DMS 273 treated with DMSO at 0.1 percent for 48 hours (cell line): ENCODE results near the gene NRXN3.

ENCODE experiments used
- DNase-seq: peaks from one replicate; lab custom pipeline; 2025; lab: John Stamatoyannopoulos, UW

NRXN3 gene

DNA sequence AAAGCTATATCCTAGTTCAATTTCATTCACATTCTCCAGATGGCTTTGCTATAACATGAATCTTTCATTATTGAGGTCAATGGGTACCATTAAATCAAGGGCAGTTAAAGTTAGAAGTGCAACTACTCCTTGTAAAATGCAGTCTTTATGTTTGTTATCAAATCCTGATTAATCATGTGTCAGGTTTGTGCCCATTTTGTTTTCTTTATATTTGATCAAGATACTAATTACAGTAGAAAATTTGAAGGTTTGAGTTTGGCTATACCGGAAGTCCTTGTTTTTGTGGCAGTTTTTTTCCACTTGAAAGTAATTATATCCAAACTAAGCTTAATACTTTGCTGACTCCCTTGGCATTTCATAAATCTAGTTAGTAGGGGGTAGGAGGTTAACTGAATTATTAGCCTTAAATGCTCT, 1528.1 kb downstream of the NRXN3 start:
- no peak for DNase-seq

DNA sequence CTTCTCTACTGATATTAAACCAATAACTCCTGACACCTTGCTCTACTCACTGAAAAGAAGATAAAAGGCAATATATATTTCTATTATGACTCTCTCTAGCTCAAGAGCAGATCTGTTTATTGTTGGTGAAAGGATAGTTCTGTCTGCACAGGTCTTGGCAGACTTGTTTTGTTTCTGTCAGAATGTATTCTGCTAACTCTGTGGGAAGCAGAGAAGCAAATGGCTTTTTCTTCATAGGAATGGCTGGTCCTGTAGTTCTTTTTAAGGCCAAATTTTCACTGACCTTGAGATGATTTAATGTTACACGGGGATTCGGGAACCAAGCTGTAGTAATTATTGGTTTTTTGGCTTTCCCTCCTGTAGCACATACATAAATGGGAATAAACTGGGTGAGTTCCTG, 1529.0 kb downstream of the NRXN3 start:
- DNase-seq = no peak

DNA sequence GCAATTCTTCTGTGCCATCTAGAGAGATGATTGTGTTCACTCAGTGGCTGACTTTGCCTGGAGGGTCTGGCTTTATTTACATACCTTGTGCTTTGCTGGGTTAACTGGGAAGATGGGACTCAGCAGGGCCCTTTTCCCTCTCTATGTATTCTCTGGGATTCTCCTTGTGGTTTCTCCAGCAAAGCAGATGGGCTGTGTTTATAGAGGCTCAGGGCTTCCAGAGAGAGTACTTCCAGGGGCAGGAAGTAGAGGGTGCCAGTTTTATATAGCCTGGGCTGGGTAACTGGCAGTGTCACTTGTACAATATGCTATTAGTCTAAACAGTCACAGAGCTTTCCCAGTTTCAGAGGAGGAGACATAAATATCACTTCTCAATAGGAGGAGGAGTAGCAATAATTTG, 1531.2 kb downstream of the NRXN3 start:
- DNase-seq = no peak

GRCh38 chr14:79702197-79702596, 1532.0 kb downstream of the NRXN3 start:
- DNase-seq = no peak

GRCh38 chr14:79703209-79703608, 1533.0 kb downstream of the NRXN3 start:
- DNase-seq = no peak

DNA sequence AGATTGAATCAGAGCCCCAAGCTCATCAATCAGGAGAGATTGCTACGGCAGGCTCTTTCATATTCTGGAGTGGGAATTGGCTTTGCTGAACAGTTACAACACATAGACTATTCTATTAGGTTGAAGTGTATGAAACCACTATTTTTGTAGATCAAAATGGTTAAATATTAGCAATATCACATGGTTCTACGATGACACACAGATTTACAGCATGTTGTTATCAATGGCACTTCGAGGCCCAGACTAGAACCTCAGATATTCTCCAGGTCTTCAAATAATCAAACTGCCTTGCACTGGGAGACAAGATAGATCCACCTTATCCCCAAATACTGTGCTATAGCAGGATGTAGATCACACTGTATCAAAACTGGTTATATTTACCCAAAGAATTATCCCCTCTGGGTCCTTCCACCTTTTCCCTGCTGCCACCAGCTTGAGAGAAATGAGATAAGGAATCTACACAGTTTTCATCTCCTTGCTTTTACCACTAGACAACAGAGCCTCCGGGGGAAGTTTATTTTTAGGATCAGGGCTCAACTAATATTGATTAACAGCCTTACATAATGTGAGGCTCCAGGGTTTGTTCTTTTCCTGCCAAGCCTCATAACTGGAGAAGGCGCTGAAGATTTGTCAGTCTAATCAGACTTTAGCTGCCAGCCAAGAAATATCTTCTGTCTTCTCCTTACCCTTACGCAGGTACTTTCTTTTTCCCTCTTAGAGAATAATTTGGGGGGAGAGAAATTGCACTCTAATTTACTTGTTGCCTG, 1534.1 kb downstream of the NRXN3 start:
- no peak for DNase-seq

DNA sequence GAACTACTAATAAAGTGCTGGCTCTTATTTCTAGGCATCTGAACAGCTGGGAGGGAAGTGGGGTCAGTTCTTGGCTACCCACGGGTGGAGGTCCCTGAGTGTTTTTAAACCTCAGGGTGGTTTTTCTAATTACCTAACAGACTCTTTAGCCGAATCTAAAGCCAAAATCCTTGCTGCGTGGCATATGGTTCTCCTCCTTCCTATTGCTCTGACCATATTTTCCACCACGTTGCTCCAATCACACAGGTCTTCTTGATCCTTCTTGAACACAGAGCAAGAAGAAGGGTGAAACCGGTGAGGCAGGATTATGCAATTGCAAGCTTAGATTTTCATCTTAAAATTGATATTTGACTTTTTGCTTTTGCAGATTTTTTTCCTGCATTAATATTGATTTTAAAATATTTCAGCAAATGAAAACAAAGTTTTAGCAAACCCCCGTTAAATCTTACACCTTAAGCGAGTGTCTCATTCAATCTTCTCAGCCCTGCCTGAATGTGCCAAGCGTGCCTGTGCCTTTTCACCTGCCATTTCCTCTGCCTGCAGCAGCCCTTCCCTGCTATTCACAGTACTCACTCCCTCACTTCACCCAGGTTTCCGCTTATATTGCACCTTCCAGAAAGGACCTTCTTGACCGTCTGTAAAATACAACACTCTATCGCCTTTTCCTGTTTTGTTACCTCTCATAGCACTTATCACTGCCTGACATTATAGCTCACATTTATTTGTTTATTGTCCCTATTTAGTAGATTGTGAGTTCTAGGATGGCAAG, 1535.1 kb downstream of the NRXN3 start:
- DNase-seq = no peak

DNA sequence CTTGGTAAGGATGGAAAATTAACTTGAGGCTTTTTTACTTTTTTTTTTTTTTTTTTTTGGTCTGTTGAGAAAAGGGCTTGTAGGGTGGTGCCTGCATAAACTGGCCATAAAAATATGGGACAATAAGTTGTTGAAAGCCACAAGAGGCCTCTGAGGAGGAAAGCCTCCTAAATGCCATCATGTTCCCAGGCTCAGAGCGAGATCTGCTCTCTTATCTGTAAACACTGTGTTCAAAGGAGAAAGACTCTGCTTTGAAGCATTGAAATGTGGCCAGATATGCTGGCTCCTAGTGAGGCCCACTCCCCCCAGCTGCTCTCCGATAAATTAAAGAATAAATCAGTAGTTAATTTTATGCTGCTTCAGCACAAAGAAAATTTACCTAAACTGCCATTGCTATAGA, 1536.2 kb downstream of the NRXN3 start:
- no peak for DNase-seq

GRCh38 chr14:79708426-79709388, 1538.5 kb downstream of the NRXN3 start:
- DNase-seq = no peak

DNA sequence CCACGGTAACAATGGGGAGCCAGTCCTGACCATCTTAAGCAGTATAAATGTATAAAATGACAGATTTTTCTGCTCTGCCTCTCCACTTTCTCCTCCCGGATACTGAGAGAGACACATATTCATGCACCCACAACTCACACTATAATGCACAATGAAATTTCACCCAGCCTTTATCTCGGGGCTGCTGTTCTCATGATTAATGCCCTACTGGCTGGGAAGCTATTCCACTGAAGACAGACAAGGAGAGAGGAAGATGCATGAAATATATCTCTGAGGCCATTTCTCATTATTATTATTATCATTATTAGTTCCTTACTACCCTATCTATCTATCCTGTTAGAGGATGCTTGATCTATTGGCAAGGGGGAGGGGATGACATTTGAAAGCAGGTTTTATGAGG, 1539.4 kb downstream of the NRXN3 start:
- DNase-seq = no peak

DNA sequence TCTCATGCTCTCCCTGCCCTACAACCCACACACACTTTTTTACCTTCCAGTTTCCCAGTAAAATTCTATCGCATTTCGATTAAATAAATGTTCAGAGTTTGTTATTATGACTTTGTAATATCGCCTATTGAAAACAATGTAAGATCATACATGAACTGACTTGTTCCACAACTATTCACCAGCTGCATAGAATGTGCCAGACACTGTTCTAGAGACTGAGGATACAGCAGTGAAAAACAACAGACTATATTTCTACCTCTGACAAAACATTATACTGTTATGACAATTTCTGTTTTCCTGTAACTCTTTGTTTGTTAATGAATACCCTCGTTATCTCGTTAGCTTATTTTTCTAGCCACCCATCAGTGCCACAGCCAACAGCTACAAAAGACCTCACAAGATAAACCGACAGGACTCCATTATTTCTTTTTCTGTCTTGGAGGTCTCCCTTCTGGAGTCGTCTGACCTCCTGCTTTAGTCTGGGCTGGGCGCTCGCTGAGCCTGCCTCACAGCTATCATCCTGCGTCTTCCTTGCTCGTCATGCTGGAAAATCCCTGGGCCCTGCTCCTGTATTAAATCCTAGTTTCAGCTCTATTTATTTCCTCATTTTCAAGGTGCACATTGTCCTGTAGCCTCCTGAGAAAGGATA, 1542.3 kb downstream of the NRXN3 start:
- no peak for DNase-seq

- no peak for DNase-seq
These were observed 1551.4 kb downstream of the NRXN3 start for GRCh38 chr14:79721399-79722084.

DNA sequence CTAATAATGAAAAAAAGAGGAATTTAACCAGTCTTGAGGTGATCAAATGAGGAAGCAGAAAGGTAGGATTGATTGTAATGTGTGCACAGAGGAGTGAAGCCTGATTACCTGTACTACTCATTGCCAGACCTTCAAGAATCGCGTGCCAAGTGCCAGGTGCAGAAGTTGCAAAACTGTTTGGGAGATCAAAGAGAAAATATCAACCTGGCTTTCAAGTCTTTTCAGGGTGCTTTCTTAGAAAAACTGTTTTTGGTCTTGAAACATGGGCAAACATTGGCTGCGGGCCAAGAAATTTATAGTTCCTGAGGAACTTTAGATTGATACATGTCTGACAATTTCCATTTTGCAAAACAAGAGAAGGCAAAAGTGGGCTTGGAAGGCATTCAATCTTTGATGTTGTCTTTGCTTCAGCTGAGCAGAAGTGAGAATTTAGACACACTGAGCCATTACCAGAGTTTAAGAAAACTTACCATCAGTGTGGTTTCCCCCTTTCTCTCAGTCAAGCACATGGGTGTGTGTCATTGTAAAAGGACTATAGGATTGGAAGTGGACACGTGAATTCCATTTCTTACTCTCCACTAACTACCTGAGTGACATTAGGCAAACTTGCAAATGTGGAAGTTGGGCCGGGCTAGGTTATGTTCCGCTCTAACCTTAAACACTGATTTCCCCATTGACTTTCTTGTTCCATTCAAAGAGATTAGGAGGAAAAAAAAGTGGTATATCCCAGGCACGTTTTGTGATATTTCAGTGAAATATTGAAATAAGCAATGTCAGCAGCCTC, 1555.0 kb downstream of the NRXN3 start:
- no peak for DNase-seq

- DNase-seq = no peak
These were observed 1557.7 kb downstream of the NRXN3 start for GRCh38 chr14:79727900-79728299.

DNA sequence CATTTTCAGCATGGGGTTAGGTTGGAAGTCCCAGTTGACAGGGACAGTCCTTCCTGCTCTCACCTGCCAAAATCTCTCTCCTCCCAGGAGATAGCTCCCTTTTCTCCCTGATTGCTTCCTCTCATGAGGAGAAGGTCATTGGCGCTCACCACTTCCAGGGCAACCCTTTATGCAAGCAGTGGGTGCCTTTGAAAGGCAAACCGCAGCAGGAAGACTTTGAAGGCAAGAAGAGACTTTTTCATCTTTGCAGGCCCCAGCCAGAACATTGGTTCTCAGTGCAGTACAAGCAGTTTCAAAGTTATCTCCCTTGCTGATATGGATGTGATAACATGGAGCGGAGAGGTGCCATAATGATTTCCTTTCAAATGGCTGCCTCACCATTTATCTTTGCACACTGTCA, 1558.2 kb downstream of the NRXN3 start:
- no peak for DNase-seq

DNA sequence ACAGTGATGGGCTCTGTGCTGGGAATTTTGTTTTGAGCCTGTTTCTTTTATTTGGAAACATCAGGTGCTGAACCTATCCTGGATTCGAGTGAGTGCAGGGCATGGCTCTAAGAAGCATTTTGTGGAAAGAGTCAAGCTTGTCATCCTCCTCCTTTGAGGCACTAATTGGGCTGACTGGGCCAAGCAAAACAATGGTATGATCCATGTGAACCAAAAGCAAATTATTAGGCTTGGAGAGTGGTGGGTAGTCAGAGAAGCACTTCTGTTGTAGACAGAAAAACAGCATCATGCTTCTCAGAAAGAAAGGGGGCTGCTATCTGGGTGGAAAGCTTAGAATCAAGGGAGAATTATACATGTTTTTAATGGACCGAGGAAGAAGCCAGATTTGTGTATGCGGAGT, 1559.6 kb downstream of the NRXN3 start:
- DNase-seq = no peak

DNA sequence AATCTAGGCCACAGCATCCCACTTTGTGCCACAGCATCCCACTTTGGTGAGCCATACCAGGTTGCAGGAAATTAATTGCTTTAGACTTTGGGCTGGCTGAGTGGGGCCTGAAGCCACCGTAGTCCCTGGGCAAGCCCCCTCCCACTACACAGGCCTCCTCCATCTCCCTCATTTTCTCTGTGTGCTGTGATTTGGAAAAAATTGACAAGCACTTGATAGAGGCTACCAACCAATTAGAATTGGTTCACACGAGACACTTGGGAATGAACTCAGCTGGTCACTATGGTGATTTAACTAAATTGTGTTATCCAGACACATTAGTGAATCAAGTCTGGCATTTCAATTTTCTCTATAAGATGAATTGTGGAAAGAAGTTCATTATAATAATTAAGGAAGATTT, 1560.0 kb downstream of the NRXN3 start:
- no peak for DNase-seq

GRCh38 chr14:79730953-79731352, 1560.8 kb downstream of the NRXN3 start:
- no peak for DNase-seq

DNA sequence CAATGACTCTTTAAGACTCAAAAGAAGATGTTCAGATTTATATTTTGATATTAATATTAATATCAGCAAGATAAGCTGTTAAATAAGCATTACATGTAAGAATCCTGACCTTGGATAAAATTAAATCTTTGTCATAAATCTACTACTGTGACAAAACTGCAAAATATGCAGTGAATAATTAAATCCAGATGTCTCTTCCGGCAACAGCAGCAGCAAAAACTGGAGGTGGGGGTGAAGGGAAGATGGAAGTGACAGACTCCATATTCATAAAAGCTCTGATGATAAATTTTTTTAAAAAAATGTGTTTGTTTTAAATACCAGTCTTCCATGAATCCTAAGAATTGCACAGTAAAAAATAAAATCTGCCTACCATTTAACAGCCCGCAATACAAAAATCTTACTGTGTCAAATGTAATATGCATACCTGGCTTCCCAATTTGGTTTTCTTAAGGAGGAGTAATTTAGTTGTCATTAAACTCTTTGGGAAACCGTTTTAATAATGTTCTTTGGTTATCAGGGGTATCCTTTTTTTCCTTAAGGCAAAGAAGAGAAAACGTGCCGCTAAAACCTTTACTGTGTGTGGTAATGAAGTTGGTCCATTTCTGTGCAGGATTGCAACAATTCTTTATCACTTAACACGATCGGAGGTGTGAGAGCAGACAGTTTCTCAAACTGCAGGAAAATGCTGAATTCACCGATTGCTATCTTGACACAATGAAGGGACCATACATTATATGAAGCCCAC, 1562.9 kb downstream of the NRXN3 start:
- no peak for DNase-seq

DNA sequence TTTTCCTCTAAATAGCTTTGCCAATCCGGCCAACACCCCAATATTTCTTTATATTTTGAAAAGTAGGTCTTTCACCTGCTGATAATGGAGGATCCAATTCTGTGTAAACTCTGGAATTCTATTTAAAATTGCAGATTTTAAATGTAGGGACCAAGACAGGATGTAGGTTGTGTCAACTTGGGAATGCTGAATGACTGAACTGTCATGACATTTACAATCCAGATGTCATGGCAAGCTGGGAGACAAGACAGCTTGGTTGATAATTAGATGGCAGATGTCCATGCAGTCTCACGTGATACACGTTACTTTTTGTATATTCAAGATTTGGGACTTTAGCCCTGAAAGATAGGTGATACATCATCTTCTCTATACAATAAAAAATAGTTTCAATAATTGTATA, 1564.0 kb downstream of the NRXN3 start:
- DNase-seq = no peak
